Omental fat pad (tissue), 4 donors: ENCODE measurements around the gene MORN1. TPM values are rescaled to one million over a fixed set of nuclear protein-coding genes. Genes with fewer than 3 reads are reported as not detected.

Experiments
- ATAC-seq: fragments of 150-250 bp; one replicate; pipeline ENCODE4 v1.9.1; 2016; ENCODE audit warnings: mild to moderate bottlenecking, moderate library complexity; ENCODE audit not compliant: low FRiP score
- DNase-seq: peaks from one replicate; pipeline ENCODE4 v3.0.0-alpha.2; 2019; ENCODE audit warnings: low spot score
- CTCF ChIP-seq, 3 donors: fragments of 450-650 bp; IDR thresholded peaks; one replicate each; pipeline ENCODE4 v1.5.1; 2016 to 2017; ENCODE audit warnings: antibody characterized with exemption in 3 of 3, mild to moderate bottlenecking in 3 of 3, moderate library complexity in 2 of 3
- total RNA-seq, 4 donors: library from RNA; depleted of rRNA; stranded (reverse); fragments of >200 nt; gene quantifications; one replicate each; pipeline ENCODE4 v1.1.0, GENCODE V29; 2016

MORN1 gene
- total RNA-seq, 4 donors from 2014 or later = 4.0 to 9.1 (median 6.4) TPM

DNA sequence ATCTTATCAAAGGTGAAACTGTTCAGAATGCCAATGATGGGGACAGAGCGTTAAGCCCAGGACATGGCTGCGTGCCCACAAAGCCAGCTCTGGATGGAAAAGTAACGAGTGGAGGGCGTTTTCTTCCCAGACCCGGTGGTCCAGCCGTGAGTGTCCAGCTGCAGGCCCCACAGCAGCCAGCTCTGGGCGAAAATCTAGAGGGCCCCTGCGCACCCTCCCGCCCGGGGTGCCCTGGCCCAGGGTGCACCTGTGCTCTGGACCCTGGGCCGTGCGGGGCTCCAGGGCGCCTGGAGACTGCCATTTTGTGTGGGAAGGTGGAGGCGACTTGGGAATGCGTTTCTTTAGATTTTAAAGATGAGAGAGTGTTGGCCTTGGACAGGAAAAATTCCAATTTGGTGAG is 104.4 kb downstream of the MORN1 start:
- no peak for TF ChIP-seq CTCF (IDR thresholded peaks at IDR 0.05)
- ATAC-seq (no peak), DNase-seq (no peak)

GRCh38 chr1:2284932-2285331 is 106.4 kb downstream of the MORN1 start:
- no peak for TF ChIP-seq CTCF (IDR thresholded peaks at IDR 0.05)
- DNase-seq = no peak
- ATAC-seq = no peak

DNA sequence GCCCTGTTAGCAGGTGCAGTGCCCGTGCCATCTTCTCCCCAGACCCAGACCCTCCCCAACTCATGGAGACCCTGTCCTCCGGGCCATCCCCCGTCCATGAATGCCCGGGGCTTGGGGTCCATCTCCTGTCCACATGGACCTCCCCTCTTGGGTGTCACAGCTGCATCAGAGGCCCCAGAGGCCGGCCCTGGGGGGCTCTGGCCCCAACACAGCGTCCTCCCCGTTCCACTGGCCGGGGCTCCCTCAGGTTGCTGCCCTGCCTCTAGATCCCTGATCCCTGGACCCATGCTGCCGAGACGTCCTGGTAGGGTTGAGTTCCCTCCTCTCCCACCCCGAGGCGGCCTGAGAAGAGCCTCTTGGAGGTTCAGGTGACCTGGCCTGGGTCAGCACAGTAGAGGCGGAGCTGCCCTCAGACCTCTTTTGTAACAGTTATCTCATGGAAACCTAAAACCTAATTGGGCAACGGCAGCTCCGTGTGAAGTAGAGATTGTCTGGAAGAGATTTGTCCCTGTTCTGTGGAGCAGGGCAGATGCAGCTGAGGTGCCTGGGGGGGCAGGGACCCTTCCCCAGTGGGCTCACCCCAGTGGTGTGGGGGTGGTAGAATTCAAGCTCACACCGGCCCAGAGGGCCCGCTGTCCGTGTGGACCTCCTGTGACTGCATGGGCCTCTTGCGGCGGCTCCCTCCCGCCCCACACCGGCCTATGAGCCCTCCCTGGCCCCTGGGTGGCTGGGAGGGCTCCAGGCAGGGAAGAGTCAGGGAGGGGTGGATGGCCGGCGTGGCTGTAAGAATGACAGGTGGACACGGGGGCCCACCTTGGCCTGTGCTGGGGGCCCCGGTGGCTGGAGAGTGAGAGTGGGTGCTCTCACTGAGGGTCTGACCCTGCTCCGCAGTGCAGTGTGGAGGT is 107.1 kb downstream of the MORN1 start:
- DNase-seq (no peak), ATAC-seq (peak; percentile 38)
- TF ChIP-seq CTCF (IDR thresholded peaks at IDR 0.05) = no peak

GRCh38 chr1:2283371-2283990 is 107.9 kb downstream of the MORN1 start:
- no peak for TF ChIP-seq CTCF (IDR thresholded peaks at IDR 0.05)
- ATAC-seq (no peak), DNase-seq (no peak)

DNA sequence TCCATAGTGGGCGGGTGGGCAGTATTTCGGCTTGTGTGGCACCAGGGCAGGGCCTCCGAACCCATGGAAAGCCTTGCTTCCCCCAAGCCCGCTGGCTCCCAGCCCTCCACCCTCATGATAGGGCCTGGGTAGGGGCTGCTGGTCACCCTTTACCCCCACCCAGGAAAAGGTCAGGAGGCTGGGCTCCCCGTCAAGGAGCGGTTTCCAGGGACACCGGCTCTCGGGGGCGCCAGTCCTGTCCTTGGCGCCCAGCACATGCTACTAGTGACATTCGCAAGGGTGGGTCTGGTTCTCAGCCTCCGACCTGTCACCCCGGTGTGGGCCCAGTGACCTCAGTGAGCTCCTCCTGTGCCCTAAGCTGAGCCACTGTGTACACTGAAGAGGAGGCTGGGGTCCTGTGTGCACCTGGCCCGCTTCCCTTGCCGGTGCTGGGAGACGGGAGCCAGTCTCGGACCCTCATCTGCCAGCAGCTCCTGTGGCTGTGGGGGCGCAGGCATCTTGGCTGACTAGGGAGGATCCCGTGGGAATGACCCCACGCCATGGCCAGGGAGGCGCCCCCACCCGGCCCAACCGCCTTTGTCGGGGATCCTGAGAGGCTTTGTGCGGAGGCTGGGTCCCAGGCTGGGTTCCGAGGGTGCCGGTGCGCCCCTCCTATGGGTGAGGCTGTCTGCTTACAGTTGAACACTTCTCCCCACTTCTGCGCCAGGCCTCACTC is 108.6 kb downstream of the MORN1 start:
- no peak for TF ChIP-seq CTCF (IDR thresholded peaks at IDR 0.05)
- DNase-seq (no peak), ATAC-seq (no peak)

- TF ChIP-seq CTCF (IDR thresholded peaks at IDR 0.05) = no peak
- no peak for DNase-seq
- no peak for ATAC-seq
Measured at GRCh38 chr1:2279817-2280216, 111.5 kb downstream of the MORN1 start.
